NCI-H1930 (cell line): ENCODE measurements around the gene CNTN5.
"Not testable (repeated sequence)": the region's sequence is repeated elsewhere in the genome, so short reads cannot be mapped to it uniquely, and the experiment has no call there.

Experiments used
- DNase-seq, 2 experiments: peaks; one replicate each; lab custom pipeline; 2025; lab: John Stamatoyannopoulos, UW

Gene CNTN5

GRCh38 chr11:99759787-99760186 is 739.0 kb downstream of the CNTN5 start:
- no peak for DNase-seq

GRCh38 chr11:99766811-99767210 is 746.1 kb downstream of the CNTN5 start:
- no peak for DNase-seq

GRCh38 chr11:99773646-99774045 is 752.9 kb downstream of the CNTN5 start:
- DNase-seq: no peak

GRCh38 chr11:99781074-99781473 is 760.3 kb downstream of the CNTN5 start:
- DNase-seq: no peak

GRCh38 chr11:99791354-99791753 is 770.6 kb downstream of the CNTN5 start:
- no peak for DNase-seq

- no peak for DNase-seq
Observed at GRCh38 chr11:99795999-99796398, 775.2 kb downstream of the CNTN5 start.

- no peak for DNase-seq
Observed at GRCh38 chr11:99803501-99803900, 782.8 kb downstream of the CNTN5 start.

GRCh38 chr11:99812516-99812915 is 791.8 kb downstream of the CNTN5 start:
- no peak for DNase-seq

GRCh38 chr11:99814021-99814420 is 793.3 kb downstream of the CNTN5 start:
- no peak for DNase-seq

- no peak for DNase-seq
Observed at GRCh38 chr11:99814738-99815137, 794.0 kb downstream of the CNTN5 start.

GRCh38 chr11:99818991-99819390 is 798.2 kb downstream of the CNTN5 start:
- DNase-seq: no peak

GRCh38 chr11:99822846-99823565 is 802.3 kb downstream of the CNTN5 start:
- no peak for DNase-seq

- not testable (repeated sequence) for DNase-seq
Observed at GRCh38 chr11:99836739-99837138, 816.0 kb downstream of the CNTN5 start.

GRCh38 chr11:99841885-99842284 is 821.1 kb downstream of the CNTN5 start:
- no peak for DNase-seq

- no peak for DNase-seq
Observed at GRCh38 chr11:99865951-99866350, 845.2 kb downstream of the CNTN5 start.

- no peak for DNase-seq
Observed at GRCh38 chr11:99881610-99882009, 860.9 kb downstream of the CNTN5 start.

GRCh38 chr11:99884750-99885149 is 864.0 kb downstream of the CNTN5 start:
- DNase-seq: no peak

GRCh38 chr11:99887481-99887880 is 866.7 kb downstream of the CNTN5 start:
- no peak for DNase-seq

GRCh38 chr11:99893811-99894210 is 873.1 kb downstream of the CNTN5 start:
- no peak for DNase-seq

GRCh38 chr11:99901175-99901574 is 880.4 kb downstream of the CNTN5 start:
- no peak for DNase-seq

- no peak for DNase-seq
Observed at GRCh38 chr11:99911116-99911515, 890.4 kb downstream of the CNTN5 start.

GRCh38 chr11:99916078-99916477 is 895.3 kb downstream of the CNTN5 start:
- no peak for DNase-seq

- DNase-seq: no peak
Observed at GRCh38 chr11:99918761-99919160, 898.0 kb downstream of the CNTN5 start.

- no peak for DNase-seq
Observed at GRCh38 chr11:99920956-99921355, 900.2 kb downstream of the CNTN5 start.
